GM18511 (cell line): Measurements from ENCODE around the gene CAPN15.

Experiments
- ATAC-seq: cut with Tn5 transposase; IDR thresholded peaks from one replicate; pipeline ENCODE4 v1.9.1; 2021; ENCODE audit warnings: mild to moderate bottlenecking, moderate library complexity; ENCODE audit not compliant: unreplicated experiment

CAPN15 gene

DNA sequence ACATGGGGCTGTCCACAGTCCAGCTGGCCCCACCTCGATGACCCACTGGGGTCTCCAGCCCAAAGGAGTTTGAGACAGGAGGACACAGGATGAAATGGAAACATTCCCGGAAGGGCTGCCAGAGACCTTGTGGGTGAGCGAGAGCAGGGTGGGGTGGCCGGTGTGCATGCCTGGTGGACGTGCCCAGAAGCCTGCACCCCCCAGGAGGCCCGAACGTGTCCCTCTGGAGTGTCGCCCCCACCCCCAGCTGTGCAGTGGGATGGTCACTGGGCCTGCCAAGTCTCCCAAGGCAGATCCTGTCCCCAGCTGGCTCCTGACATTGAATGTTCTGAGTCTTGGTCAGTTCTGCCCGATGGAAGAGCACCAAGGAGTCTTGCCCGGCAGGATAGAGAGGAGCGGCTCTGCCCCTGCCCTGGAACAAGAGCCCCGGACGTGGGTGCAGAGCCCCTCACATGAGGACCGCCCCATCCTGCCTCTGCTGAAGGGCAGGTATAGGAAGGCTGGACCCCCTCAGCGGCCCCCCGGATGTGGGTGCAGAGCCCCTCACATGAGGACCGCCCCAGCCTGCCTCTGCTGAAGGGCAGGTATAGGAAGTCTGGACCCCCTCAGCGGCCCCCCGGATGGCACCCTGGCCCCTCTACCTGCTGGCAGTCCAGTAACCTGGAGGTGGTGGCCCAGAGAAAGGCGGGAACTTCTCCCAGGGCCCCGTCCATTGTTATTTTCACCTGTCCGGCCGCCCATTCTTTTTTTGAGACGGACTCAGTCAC, 3.1 kb upstream of the CAPN15 start:
- ATAC-seq = no peak

DNA sequence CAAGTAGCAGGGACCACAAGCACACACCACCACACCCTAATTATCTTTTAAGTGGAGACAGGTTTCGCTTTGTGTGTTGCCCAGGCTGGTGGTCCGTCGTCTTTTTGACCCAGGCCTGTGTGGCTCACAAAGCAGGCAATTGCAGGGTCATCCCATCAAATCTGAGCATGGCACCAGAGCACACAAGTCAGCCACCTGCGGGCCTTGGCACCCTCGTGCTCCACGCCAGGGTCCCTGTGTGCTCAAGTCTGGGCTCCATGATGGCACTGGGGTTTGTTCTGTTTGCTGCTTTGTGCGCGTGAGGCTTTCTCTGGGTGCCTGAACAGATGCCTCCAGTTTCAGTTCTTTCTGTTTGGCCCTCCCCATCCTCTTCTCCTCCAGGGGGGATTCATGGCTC, 2.4 kb upstream of the CAPN15 start:
- ATAC-seq = no peak

- ATAC-seq = no peak
These were observed 1.9 kb upstream of the CAPN15 start for GRCh38 chr16:525520-526180.

- no peak for ATAC-seq
These were observed 1.1 kb upstream of the CAPN15 start for GRCh38 chr16:526181-527014.

DNA sequence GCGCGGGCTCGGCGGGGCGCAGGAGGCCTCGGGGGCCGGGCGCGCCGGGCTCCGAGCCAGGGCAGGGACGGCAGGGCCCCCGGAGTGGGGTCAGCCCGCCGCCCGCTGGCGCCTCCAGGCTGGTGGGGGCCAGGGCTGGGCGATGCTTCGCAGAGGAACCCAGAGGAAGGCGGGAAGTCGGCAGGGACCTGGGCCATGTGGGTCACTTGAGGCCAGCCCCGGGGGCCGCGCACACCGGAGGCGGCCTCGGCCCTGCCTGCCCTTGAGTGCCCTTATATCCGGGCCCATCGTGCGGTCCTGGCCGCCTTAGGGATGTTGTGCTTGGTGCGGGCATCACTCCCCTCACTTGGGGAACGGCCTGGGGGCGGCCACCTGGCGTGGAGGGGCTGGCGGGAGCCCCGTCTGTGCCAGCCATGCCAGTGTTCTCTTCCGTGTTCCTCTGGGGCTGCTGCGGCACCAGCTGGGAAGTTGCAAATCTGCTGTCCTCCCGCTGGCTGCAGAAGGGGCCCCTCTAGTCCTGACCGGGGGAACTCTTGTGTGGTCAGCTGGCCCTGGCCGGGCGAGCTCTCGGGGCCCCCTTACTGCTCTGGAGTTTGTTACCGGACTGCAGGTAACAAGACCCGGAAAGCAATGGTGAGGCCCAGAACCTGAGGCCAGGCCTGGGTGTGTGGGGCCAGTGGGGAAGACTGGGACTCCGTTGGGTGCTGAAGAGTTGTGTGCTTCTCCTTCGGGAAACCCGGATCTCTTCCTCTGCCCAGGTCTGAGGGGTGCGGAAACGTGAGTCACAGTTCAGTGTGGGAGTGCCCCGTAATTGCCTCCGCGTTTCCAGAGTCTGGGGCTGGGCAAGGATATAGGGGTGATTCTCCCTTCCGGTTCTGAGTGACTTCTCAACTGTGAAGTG, 849 bp downstream of the CAPN15 start:
- ATAC-seq = no peak

GRCh38 chr16:529012-529575, 1.6 kb downstream of the CAPN15 start:
- ATAC-seq = no peak

DNA sequence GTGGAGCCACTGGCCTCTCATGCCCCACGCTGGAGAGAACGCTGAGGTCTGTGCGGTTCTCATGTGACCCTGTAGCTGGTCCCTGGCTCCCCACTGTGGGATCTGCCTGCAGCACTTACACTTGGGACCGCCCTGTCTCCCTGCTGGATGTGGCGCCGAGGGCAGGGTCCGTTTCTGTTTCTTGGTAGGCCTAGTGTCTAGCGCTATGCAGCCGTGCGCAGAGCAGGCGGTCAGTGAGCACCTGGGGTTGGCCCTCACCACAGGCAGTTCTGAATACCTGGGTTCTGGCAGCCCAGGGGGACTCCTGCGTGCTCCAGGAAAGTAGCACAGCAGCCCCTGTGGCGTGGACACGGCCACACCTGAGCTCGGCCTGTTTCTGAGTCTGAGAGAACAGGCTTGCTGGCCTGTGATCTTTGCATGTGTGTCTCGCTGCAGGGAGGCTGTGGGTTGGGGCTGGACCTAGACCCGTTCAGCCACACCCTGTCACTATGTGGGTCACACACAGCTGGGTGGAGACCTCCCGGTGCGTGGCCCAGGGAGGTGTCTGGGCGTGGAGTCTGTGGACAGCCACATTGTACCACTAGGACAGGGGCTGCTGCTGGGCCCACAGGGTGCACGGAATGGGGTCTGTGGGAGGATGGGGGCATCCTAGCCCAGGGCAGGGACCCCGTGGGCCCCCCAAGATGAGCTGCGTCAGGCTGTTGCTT, 2.8 kb downstream of the CAPN15 start:
- no peak for ATAC-seq

GRCh38 chr16:531494-532125, 4.1 kb downstream of the CAPN15 start:
- ATAC-seq = no peak

DNA sequence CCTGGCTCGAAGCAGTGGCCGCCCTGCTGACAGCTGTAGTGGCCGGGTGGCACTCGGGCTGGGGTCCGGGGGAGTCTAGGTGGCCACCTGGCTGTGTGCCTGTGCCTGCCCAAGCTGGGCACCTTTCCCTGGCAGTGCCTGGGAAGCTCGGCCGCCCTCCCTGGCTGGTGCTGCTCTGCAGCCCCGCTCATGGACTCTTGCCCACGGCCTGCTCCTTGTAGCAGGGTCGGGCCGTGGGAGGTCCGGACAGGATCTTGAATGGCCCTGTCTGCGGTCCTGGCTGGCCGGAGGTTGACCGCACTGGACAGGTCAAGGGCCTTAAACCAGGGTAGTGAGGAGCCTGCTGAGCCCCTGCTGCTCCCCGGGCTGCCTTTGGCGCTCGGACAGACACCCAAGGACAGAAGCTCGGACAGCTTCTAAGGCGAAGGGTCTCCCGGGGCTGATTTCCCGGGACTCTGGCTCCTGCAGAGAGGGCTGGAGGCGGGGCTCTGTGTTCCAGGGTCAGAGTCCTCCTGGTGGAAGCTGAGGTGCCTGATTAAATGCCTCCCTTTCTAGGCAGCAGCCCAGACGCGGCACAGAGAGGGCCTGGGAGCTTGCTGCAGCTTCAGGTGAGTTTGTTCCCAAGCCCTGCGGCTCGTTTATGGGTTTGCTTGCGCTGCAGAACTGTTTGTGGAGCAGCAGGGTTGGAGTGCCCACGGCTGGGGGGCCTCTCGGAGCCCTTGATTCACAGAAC, 6.0 kb downstream of the CAPN15 start:
- no peak for ATAC-seq

- no peak for ATAC-seq
These were observed 6.6 kb downstream of the CAPN15 start for GRCh38 chr16:534135-534534.

DNA sequence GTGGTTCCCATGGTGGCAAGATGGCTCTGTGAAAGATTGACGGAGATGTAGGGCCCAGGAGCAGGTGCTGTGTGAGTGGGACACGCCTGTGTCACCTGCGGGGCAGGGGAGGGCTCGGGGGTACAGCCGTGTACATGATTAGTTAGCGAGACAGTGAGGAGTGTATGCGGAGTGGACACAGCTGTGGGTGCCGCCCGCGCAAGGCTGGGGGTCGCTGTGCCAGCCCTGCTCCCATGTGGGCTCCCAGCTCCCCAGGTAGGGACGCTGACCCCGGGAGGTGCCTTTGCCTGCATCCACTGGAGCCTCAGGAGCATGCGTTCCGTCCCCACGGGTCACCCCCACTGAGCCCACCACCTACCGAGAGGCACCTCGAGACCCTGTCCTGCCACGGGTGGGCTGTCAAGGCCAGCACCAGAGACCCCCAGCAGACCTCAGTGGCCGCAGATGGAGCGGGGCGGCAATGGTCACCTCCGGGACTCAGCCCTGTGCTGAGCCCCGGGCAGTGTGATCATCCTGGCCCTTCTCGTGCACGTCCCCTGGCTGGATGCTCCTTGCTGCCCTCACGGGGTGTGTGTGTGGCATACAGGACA, 7.4 kb downstream of the CAPN15 start:
- ATAC-seq = no peak

GRCh38 chr16:535446-536405, 8.2 kb downstream of the CAPN15 start:
- ATAC-seq = no peak

DNA sequence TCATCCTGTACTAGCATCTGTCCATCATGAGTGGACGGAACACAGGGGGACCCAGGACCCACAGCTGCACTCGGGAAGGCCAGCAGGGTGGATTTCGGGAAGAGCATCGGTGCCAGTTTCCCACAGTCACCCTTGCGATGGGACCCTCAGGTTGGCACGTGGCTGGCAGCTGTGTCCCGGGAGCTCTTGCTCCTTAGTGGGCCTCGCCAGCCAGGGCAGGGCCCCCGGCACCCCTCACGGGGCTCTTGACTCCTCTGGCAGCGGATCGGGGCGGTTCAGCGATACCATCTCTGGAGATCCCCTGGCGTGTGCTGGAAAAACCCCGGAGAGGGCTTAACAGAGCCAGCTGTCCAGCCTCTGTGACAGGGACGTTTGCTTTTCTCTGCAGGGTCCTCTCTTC, 9.2 kb downstream of the CAPN15 start:
- ATAC-seq = no peak

- ATAC-seq = no peak
These were observed 10.2 kb downstream of the CAPN15 start for GRCh38 chr16:537415-538335.

DNA sequence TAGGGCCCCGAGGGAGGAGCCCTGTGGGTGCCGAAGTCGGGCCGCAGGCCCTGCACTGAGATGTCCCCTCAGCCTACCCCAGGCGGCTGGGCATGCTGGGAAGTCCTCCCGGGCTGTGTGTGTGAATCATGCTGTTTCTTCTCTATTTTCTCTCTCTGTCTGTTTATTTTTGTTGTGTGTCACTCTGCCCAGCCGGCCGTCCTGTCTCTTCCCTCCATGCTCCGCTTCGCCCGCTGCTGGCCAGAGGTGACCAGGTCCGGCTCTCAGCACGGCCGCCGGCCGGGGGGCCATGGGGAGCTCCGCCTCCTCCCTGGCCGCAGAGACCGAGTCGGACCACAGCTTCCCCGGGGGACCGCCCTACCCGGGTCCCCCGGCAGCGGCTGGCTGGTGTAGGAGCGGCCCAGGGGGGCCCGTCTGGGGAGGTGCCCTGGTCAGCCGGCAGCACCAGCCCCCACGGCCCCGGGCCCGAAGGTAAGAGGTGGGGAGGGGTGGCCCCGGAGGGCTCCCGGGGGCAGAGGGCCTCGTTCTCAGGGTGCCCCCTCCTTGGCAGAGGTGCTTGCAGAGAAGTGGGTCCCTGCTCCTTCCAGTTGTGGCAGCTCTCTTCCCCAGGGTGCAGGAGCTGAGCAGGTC, 12.5 kb downstream of the CAPN15 start:
- no peak for ATAC-seq
